H9 (cell line): Measurements from ENCODE around the gene PTPN2. TPM values are rescaled to one million over a fixed set of nuclear protein-coding genes. Genes with fewer than 3 reads are reported as not detected.

Experiments
- DNase-seq: peaks from one replicate; pipeline ENCODE4 v3.0.0-alpha.2; 2017
- H2AFZ ChIP-seq: one replicate; pipeline ENCODE4 v1.6.1; 2013; ENCODE audit warnings: mild to moderate bottlenecking, low read length, control low read depth, moderate library complexity
- H2AK5ac ChIP-seq: 2 replicates; pipeline ENCODE4 v1.6.1; 2013; ENCODE audit warnings: low read length, control low read depth, mixed read lengths; ENCODE audit not compliant: insufficient read length
- H2BK120ac ChIP-seq: one replicate; pipeline ENCODE4 v1.6.1; 2013; ENCODE audit warnings: low read depth, mild to moderate bottlenecking, low read length, control low read depth, inconsistent platforms; ENCODE audit not compliant: poor library complexity, severe bottlenecking
- H2BK12ac ChIP-seq: 2 replicates; pipeline ENCODE4 v1.6.1; 2013; ENCODE audit warnings: low read length, control low read depth, mixed read lengths, low read depth; ENCODE audit not compliant: insufficient read length
- H2BK15ac ChIP-seq: 2 replicates; pipeline ENCODE4 v1.6.1; 2013; ENCODE audit warnings: low read depth, low read length, control low read depth
- H2BK20ac ChIP-seq: one replicate; pipeline ENCODE4 v1.6.1; 2013; ENCODE audit warnings: low read depth, mild to moderate bottlenecking, low read length, control low read depth, inconsistent platforms; ENCODE audit not compliant: poor library complexity, severe bottlenecking
- H2BK5ac ChIP-seq: 2 replicates; pipeline ENCODE4 v1.6.1; 2013; ENCODE audit warnings: low read length, control low read depth, mixed read lengths; ENCODE audit not compliant: insufficient read length
- H3K14ac ChIP-seq: 2 replicates; pipeline ENCODE4 v1.6.1; 2013; ENCODE audit warnings: low read length, control low read depth; ENCODE audit not compliant: insufficient read depth
- H3K18ac ChIP-seq: 2 replicates; pipeline ENCODE4 v1.6.1; 2013; ENCODE audit warnings: low read depth, mild to moderate bottlenecking, mixed read lengths, low read length, control low read depth; ENCODE audit not compliant: insufficient read length
- H3K23ac ChIP-seq: 2 replicates; pipeline ENCODE4 v1.6.1; 2013; ENCODE audit warnings: low read length, control low read depth, mixed read lengths, low read depth; ENCODE audit not compliant: insufficient read length
- H3K23me2 ChIP-seq: 2 replicates; pipeline ENCODE4 v1.6.1; 2013; ENCODE audit warnings: low read depth, mild to moderate bottlenecking, mixed read lengths, low read length, control low read depth; ENCODE audit not compliant: insufficient read length, poor library complexity, severe bottlenecking
- H3K27ac ChIP-seq: 2 replicates; pipeline ENCODE4 v1.5.1; 2013; ENCODE audit warnings: low read length, control low read depth, mixed read lengths, low read depth; ENCODE audit not compliant: insufficient read length
- H3K27me3 ChIP-seq: 2 replicates; pipeline ENCODE4 v1.6.1; 2013; ENCODE audit warnings: low read length, control low read depth, inconsistent platforms; ENCODE audit not compliant: insufficient read depth
- H3K4ac ChIP-seq: 2 replicates; pipeline ENCODE4 v1.6.1; 2013; ENCODE audit warnings: low read depth, mild to moderate bottlenecking, control low read depth, inconsistent platforms, low read length, moderate library complexity
- H3K4me1 ChIP-seq: 2 replicates; pipeline ENCODE4 v1.6.1; 2013; ENCODE audit warnings: low read length, control low read depth, inconsistent platforms; ENCODE audit not compliant: insufficient read depth
- H3K4me2 ChIP-seq: 2 replicates; pipeline ENCODE4 v1.6.1; 2013; ENCODE audit warnings: low read length, control low read depth, mixed read lengths; ENCODE audit not compliant: insufficient read length, insufficient read depth
- H3K56ac ChIP-seq: 2 replicates; pipeline ENCODE4 v1.6.1; 2013; ENCODE audit warnings: low read depth, mild to moderate bottlenecking, mixed read lengths, low read length, control low read depth; ENCODE audit not compliant: insufficient read length
- H3K79me1 ChIP-seq: 2 replicates; pipeline ENCODE4 v1.6.1; 2013; ENCODE audit warnings: low read depth, mild to moderate bottlenecking, moderate library complexity, low read length, control low read depth, inconsistent platforms; ENCODE audit not compliant: insufficient read depth, poor library complexity, severe bottlenecking
- H3K79me2 ChIP-seq: 2 replicates; pipeline ENCODE4 v1.6.1; 2013; ENCODE audit warnings: low read length, control low read depth, inconsistent platforms; ENCODE audit not compliant: insufficient read depth
- H3K9ac ChIP-seq: 2 replicates; pipeline ENCODE4 v1.6.1; 2013; ENCODE audit warnings: low read length, control low read depth, mixed read lengths; ENCODE audit not compliant: insufficient read length; ENCODE audit errors: extremely low read depth
- H3K9me3 ChIP-seq: one replicate; pipeline ENCODE4 v1.6.1; 2013; ENCODE audit warnings: low read depth, low read length, inconsistent platforms; ENCODE audit not compliant: control insufficient read depth
- H3T11ph ChIP-seq: one replicate; pipeline ENCODE4 v1.6.1; 2013; ENCODE audit warnings: mild to moderate bottlenecking, low read length, control low read depth, inconsistent platforms
- H4K20me1 ChIP-seq: one replicate; pipeline ENCODE4 v1.6.1; 2013; ENCODE audit not compliant: control insufficient read depth, insufficient read length, insufficient read depth
- H4K5ac ChIP-seq: 2 replicates; pipeline ENCODE4 v1.6.1; 2013; ENCODE audit warnings: low read depth, mild to moderate bottlenecking, mixed read lengths, low read length, control low read depth; ENCODE audit not compliant: insufficient read length
- H4K8ac ChIP-seq: replicated peaks from 2 replicates; pipeline ENCODE4 v1.6.1; 2013; ENCODE audit warnings: low read length, control low read depth, mixed read lengths, low read depth; ENCODE audit not compliant: insufficient read length
- H4K91ac ChIP-seq: 2 replicates; pipeline ENCODE4 v1.6.1; 2013; ENCODE audit warnings: low read depth, mild to moderate bottlenecking, moderate library complexity, mixed read lengths, low read length, control low read depth; ENCODE audit not compliant: insufficient read length
- H3K27ac Mint-ChIP-seq, 3 experiments: 2 replicates in 2 of 3; 3 replicates in 1 of 3; pipeline ENCODE4 v1.8.0; 2020 to 2021; ENCODE audit warnings: mixed read lengths in 3 of 3, mild to moderate bottlenecking in 1 of 3, moderate library complexity in 1 of 3
- H3K27me3 Mint-ChIP-seq: 2 replicates; pipeline ENCODE4 v1.8.0; 2021; ENCODE audit warnings: low read depth, mild to moderate bottlenecking, moderate library complexity, mixed read lengths
- H3K36me3 Mint-ChIP-seq, 3 experiments: 2 replicates in 2 of 3; 3 replicates in 1 of 3; pipeline ENCODE4 v1.8.0; 2020 to 2021; ENCODE audit warnings: low read depth in 3 of 3, mixed read lengths in 3 of 3; ENCODE audit not compliant: insufficient read depth in 1 of 3
- H3K4me1 Mint-ChIP-seq, 2 experiments: 2 replicates each; pipeline ENCODE4 v1.8.0; 2020; ENCODE audit warnings: mixed read lengths in 2 of 2
- H3K4me3 Mint-ChIP-seq, 2 experiments: 2 replicates in 1 of 2; 3 replicates in 1 of 2; pipeline ENCODE4 v1.8.0; 2020 to 2021; ENCODE audit warnings: mild to moderate bottlenecking in 2 of 2, mixed read lengths in 2 of 2, moderate library complexity in 1 of 2
- H3K9me3 Mint-ChIP-seq, 2 experiments: 2 replicates in 1 of 2; 3 replicates in 1 of 2; pipeline ENCODE4 v1.8.0; 2020; ENCODE audit warnings: mild to moderate bottlenecking in 2 of 2, mixed read lengths in 2 of 2, moderate library complexity in 1 of 2
- CTCF ChIP-seq: fragments of 200-600 bp; sonication (generic); conservative IDR thresholded peaks from 3 replicates; pipeline ENCODE4 v1.8.0; 2021; ENCODE audit warnings: antibody characterized with exemption, mild to moderate bottlenecking
- WGBS: extraction: QIAGEN DNeasy Blood & Tissue Kit; methylation state at CpG from one replicate; pipeline ENCODE4 v1.1.7; 2013; ENCODE audit warnings: missing lambda C conversion rate, low lambda C conversion rate, mixed read lengths; ENCODE audit not compliant: insufficient read length; ENCODE audit errors: extremely low coverage; 5-methylcytosine and 5-hydroxymethylcytosine counted together
- total RNA-seq: library from RNA; stranded (reverse); gene quantifications from 2 replicates; pipeline ENCODE4 v1.2.1, GENCODE V29; 2021

PTPN2 gene
- total RNA-seq, 1 experiment from 2014 or later: 48.7 TPM

- H3T11ph ChIP-seq: no peak overlapping the region
- H3K56ac ChIP-seq: no peak overlapping the region
- H2BK5ac ChIP-seq: no peak overlapping the region
- Mint-ChIP-seq H3K4me3 (no peak overlapping the region), H3K36me3 (no peaks in the 10 kb centered on the region; a peak in 1 of 7 replicates), H3K4me1 (peaks cover 4 to 11% of the 10 kb centered on the region in 2 experiments), H3K27me3 (no peaks in the 10 kb centered on the region), H3K9me3 (no peaks in the 10 kb centered on the region), H3K27ac (no peak overlapping the region)
- no peak overlapping the region for H2BK12ac ChIP-seq
- H3K9ac ChIP-seq: no peak overlapping the region
- no peak overlapping the region for H2BK120ac ChIP-seq
- no peaks in the 10 kb centered on the region for H3K79me2 ChIP-seq
- no peak overlapping the region for H2AK5ac ChIP-seq
- H3K14ac ChIP-seq: no peak overlapping the region
- WGBS: no CpG with 5 or more reads among the region's 11 CpGs
- no peak for TF ChIP-seq CTCF
- H3K18ac ChIP-seq: no peak overlapping the region
- no peak overlapping the region for H2BK20ac ChIP-seq
- H3K23ac ChIP-seq: no peak overlapping the region
- no peak overlapping the region for H4K8ac ChIP-seq
- H2AFZ ChIP-seq: no peak overlapping the region
- no peaks in the 10 kb centered on the region for H3K79me1 ChIP-seq
- no peaks in the 10 kb centered on the region for H3K4me1 ChIP-seq
- no peaks in the 10 kb centered on the region for H3K9me3 ChIP-seq
- no peaks in the 10 kb centered on the region for H3K27me3 ChIP-seq
- H3K4me2 ChIP-seq: no peak overlapping the region
- H3K27ac ChIP-seq: no peak overlapping the region
- H4K91ac ChIP-seq: no peak overlapping the region
- no peak overlapping the region for H4K5ac ChIP-seq
- no peak overlapping the region for H3K4ac ChIP-seq
- no peaks in the 10 kb centered on the region for H4K20me1 ChIP-seq
- no peaks in the 10 kb centered on the region for H3K23me2 ChIP-seq
- DNase-seq: no peak
- H2BK15ac ChIP-seq: no peak overlapping the region
These were observed 118.5 kb downstream of the PTPN2 start for GRCh38 chr18:12765586-12765985.
